ENCODE measurements around the gene POLR2J2.
A peak's percentile ranks its signal among the peaks of the same experiment; 100 is the strongest.
"Not testable (repeated sequence)": the region's sequence is repeated elsewhere in the genome, so short reads cannot be mapped to it uniquely, and the experiment has no call there.

The POLR2J2 gene

DNA sequence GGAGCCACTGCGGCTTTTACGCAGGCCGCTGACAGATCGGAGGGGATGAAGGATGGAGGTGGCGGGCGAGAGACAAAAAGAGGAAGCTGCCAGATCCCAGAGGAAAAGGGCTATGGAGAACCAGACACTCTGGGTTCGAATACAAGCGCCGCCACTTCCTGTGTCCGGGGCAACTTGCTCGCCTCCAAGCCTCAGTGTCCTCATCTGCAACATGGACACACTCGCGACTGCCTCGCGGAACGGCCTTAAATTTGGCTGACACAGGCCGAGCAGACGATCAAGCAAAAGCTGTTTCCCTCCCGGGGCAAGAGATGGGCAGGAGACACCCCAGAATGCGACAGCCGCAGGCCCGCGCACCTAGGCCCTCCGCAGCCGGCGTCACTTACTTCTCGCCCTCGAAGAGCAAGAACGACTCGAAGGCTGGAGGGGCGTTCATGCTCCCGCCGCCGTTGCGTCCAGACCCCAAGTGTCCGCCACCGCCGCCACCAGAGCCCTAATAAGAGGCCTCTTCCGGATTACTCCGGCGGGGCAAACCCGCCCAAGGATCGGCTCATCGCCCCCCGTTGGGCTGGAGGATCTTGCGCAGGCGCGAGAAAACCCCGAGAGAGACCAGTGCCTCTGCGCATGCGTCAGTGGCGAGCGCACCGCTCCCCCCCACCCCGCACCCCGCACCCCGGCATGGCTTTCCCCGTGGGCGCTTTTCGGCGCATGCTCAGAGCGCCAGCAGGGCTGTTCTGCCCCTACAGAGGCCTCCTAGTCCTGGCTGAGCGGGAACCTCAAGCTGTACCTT lies at the start of gene POLR2J2:
POLR2J2 (minus strand) TSS at position 498 of the 790 bp plus-strand sequence; CDS start at position 436, 62 bp downstream.
- DNase-seq, result not testable (repeated sequence)

DNA sequence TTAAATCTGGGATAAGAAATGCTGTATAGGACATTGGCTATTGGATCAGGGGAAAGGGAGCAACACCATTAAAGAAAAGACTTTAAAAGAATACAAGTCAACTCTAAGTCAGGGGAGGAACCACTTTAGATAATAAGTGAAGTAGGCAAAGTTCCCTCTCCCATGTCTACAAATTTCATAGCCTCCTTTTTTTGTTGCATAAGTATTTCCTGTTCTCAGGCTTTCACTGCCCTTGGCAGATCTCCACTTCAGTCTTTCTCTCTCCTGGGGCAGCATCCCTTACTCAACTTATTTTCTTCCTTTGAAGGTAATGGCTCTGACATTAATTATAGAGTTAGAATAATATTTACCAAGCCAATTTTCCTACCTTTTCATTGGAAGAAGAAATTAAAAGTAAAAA lies 47.0 kb upstream of the POLR2J2 start:
- DNase-seq, result not testable (repeated sequence)

DNA sequence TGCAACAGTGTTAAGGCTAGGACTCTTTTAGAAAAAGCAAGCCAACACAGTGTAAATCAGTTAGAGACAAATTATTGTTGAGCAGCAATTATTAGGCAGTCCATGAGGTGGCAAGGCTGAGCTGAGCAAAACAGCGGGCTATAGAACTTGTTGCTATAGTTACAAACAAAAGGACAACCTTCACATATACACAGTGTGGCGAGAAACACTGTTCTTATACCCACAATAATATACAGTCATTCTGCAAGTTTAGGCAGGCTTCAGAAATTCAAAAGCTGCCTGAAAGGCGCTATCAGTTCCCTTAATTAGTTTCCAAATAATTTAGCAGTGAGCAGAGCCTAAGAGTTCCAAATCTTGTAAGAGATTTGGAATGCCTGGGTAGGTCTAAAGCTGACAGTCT lies 44.3 kb upstream of the POLR2J2 start:
- DNase-seq, result not testable (repeated sequence)

DNA sequence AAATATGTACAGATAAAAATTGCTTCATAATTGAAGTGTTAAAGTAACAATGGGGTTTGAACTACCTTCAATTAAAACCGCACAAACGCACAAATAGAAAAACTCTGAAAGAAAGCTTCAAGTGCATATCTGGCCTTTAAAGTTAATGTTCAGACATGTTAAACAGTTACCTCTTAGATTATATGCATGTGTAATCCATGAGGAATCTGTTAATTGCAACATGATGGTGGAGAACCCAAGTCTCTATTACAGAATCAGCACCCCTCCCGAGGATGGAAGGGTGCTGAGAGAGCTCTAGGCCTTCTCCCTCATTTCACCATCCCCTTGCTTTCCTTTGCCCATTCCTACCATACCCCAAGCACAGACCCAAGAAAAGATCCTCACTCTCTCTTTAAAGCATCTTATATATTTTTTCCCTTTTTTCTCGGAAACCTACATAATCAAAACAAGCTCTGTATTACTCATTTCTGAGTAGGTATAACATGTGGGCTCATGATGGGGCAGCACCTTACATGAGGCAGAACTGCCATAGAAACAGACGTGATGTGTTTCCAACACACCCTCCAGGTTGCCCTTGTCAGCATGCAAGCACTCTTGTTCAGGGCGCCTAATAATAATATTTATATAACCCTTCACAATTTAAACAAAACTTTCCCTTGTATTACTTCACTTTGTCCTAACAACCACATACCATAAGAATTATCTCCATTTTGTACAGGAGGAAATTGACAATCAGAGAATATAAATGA lies 43.5 kb upstream of the POLR2J2 start:
- DNase-seq, result not testable (repeated sequence)

DNA sequence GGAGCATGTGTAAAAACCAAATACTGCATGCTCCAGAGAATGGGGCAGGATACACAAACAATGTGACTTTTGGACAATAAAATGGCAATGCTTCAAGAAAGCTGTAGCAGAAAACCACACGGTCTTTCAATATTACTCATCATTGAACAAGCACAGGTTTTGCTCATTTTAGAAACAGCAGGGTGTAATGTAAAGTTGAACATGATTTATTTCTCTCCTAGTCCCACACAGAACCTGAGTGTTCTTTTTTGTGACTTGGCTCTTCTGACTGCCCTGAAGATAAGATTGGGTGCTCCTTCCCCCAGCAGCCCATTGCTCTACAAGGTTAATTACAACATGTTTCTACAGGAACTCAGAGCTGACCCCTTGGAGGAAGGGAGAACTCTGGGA lies 42.2 kb upstream of the POLR2J2 start:
- DNase-seq, result not testable (repeated sequence)

DNA sequence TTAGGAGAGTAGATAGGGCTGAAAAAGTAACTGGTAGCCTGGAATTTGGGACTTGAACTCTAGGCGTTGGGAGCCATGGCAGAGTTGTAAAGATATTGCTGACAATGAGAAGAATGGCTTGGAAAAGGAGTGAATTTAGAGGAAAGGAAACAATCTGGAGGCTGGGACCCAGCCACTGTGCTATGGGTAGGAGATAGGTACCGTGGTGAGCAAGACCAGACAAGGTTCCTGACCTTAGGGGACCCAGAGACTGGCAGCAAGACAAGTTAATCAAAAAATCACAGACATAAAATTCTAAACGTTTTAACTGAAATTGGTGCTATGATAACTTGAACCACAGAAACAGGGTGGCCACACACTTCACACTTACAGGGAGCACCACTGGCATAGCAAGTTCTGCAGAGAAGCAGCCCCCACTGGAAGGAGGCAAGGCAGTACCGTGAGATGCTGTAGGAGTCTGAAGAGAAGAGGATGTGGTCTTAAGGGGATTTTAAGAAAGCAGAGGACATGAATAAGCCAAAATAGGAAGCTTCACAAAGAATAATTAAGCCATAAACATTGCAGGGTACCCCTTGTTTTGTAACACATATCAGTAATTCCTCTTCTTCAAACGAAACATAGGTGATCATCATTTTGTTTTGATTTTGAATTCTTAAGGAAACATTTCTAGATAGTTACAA lies 41.7 kb upstream of the POLR2J2 start:
- DNase-seq, result not testable (repeated sequence)

DNA sequence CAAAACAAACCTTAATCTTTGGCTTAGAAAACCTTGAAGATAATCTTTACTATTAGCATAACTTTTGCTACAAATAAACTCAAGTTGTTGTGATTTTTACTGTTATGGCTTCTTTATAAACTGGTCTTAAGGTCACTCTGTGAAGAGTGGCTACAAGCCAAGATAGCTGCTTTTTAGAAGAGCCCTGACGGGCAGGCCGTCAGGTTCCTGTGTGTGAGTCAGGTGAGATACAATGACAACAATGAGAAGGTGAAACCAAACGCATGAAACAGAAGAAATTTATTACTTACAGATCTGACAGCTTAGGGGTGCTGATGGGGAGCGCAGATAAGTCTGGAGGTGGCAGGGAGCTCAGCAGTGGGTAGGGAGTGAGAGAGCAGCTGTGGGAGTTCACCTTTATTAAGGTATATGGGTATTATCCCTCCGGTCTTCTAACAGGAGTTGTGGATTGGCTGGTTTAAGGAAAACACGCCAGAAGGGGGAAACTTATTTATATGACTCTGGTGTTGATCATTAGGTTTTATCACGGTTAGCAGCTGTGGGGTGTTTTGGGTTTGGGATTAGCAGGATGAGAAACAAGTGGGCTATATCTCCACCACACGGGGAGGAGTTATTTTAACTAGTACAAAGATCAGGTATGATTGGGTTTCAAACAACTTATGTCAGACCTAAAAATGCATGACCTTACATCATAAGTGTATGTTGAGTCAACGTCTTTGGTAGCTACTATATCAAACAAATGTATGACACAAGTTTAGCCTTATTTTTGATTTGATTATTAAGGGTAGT lies 27.7 kb upstream of the POLR2J2 start:
- not testable (repeated sequence) for DNase-seq

DNA sequence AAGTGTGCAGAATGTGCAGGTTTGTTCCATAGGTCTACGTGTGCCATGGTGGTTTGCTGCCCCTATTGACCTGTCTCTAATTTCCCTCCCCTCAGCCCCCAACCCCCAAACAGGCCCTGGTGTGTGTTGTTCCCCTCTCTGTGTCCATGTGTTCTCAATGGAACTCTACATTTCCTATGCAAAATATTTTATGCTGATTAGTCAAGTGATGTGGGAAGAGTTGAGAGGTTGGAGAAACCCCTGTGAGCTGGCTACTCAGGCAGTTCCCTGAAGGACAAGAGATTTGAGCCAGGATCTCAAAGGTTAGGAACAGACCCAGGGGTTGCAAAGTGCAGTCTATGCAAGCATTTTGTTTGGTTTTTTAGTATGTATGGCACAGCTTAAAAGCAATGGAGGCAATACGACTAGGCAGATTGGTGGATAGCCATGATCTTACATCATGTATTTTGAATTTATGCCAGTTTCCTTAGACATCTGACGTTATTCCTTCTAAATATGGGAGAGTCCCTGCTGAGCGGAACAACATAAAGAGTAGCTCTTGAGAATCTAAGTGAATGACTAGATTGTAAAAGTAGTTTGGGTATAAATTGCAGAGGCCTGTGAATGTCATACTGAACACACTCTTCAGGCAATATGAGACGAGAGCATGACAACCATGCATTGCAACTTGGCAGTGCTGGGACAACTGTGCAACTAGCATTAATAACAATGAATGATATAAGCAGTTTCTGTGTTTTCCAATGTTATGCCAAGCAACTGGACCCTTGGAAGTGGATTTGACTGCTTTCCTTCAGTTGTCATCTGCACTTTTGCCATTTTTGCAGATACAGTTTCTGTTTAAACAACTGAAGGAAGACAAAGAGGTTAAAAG lies 26.4 kb upstream of the POLR2J2 start:
- not testable (repeated sequence) for DNase-seq

DNA sequence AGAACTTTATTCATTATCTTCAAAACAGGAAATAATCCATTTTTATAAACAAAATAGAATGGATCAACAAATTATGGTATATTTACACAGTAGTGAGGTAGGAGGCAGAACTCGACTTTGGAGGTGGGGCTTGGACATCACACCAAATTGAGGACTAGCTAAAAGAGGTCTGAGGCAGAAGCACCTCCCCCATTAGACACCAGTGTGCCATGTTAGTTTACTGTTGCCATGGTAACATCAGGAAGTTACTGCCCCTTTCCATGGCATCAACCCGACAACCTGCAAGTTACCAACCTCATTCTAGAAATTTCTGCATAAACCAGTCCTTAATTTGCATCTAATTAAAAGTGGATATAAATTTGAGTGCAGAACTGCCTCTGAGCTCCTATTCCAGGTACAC lies 24.5 kb upstream of the POLR2J2 start:
- DNase-seq, result not testable (repeated sequence)

DNA sequence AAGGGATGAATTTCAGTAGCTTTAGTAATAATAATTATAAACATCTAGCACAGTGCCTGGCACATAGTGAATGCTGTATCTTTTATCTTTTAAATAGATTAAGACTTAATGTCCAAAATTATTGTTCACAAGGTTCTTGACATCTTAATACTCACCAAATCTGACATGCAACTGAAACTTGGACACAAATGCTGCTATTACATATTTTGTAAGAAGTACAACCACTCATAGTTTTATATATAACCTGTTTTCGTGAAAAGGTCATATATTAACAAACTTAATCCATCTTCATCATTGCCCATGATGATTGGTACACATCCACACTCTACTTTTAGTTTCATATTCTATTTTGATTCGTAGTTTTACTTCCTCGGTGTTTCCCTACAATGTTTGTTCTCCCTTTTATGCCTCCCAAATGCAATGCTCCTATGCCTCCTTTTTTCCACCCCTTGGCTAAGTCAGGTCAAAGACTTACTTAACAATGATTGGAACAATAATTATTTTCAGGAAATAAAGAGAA lies 23.6 kb upstream of the POLR2J2 start:
- not testable (repeated sequence) for DNase-seq

DNA sequence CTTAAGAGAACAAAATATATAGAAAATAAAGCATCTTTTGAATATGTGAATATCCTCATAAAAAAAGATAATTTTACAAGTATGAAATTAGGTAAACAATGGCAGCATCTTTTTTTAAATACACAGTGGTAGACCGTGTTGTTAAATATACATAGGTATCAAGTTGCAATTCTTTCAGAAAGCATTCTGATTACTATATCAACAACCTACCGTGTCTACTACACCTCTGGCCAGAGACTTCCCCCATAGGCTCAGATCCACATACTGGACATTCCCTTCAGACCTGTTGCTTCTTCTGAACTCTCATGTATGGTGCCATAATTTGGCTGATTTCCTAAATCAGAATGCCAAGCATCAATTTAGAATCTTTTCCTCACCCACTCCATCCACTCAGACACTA lies 22.5 kb upstream of the POLR2J2 start:
- not testable (repeated sequence) for DNase-seq

DNA sequence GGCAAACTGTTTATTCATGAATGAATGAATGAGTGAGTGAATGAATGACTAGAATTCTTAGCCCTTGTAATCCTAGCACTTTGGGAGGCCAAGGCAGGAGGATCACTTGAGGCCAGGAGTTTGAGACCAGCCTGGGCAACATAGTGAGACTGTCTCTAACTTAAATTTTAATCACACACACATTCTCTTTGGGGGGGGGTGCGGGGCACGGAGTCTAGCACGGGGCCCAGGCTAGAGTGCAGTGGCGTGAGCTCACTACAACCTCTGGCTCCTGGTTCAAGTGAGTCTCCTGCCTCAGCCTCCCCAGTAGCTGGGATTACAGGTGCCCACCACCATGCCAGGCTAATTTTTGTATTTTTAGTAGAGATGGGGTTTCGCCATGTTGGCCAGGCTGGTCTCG lies 19.1 kb upstream of the POLR2J2 start:
- DNase-seq, result not testable (repeated sequence)

DNA sequence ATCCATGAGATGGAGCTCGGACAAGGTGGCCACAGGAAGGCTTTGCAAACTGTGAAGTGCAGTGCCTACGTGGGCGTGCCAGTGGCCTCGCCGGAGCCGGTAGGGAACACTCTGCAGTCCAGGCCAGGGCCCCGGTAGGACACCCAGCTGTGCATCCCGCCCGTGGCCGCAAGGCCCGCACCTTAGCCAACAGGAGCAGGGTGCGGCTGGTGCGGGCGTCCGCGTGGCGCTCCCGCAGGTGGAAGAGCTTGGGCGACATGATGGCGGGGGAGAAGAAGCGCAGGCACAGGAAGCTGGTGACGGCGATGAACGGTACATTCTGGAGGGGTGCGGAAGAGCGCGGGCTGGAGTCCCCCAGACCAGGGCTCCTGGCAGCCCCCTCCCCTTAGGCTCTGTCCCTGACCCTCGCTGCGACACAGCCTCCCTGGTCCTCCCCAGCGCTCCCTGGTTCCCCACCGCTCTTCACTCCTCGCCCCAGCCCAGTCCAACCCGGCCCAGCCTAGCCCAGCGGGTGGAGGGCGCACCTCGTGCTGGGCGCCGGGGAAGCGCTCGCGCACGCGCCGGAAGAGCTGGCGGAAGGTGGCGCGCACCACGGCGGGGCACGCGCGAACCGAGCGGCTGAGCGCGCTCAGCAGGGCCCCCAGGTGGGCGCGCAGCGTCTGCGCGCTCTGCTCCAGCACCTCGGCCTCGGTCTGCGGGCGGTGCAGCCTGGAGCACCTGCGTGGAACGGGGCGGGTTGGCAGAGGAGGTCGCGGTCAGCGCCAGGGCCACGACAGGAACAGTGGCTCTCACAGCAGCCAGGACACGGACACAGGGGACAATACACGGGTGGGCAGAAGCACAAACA lies 18.2 kb upstream of the POLR2J2 start:
- DNase-seq, result not testable (repeated sequence)

DNA sequence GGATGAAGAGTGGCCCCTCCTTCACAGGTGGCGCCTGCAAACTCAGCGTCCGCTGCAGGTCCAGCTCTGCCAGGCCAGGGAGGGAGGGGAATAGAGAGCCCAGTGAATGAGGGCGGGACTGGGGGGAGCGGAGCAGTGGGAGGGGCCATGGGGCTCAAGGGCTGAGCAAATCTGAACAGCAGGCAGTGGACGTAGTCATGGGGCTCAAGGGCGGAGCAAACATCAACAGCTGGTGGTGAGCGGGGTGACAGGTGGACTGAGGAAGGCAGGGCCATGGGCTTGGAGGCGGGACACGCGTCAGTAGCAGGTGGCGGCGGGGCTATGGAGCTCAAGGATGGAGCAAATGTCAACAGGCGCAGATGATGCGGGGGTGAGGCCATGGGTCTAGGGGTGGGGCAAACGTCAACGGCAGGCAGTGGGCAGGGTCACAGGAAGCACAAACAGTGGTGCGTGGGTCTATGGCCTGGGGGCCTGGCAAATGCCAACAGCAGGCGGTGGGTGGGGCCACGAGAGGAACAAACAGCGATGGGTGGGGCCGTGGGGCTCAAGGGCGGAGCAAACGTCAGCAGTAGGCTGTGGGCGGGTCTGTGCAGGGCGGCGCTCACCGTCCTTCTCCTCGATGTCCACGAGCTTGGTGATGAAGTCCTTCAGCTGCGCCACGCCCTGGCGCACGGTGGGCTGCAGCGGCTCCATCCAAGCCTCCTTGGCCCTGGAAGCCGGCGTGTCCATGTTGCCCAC lies 17.0 kb upstream of the POLR2J2 start:
- DNase-seq, result not testable (repeated sequence)

DNA sequence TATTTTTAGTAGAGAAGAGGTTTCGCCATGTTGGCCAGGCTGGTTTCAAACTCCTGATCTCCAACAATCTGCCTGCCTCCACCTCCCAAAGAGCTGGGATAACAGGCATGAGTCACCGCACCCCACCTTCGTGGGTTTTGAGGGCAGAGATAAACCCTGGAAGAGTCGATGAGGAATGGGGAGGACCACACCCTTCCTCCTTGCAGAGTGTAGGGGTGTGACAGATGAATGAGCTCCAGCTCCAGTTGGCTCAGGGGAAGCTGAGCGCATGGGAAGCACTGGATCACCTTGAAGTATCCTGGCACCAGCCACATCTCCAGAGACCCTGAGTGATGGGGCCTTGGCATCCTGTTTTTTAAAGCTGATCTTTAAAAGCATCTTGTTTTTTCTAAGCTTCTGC lies 11.1 kb upstream of the POLR2J2 start:
- not testable (repeated sequence) for DNase-seq

DNA sequence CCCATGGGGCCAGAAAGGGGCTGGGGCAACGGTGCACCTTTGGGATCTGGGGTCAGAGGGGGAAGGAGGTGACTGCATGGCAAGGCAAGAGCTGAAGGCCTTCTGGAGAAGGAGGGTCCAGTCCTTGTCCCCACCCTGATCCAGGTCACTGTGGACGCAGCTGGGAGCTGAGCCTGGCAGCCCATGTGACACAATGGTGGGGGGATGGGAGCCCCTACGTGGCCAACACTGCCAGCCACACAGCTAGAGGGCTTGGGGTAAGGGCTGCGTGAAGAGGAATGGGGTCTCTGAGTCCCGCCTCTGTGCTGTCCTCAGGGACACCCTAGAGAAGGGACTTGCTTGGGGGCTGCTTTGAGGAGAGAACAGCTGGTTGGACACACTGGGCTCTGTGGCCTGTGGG lies 9.3 kb upstream of the POLR2J2 start:
- DNase-seq, result not testable (repeated sequence)

DNA sequence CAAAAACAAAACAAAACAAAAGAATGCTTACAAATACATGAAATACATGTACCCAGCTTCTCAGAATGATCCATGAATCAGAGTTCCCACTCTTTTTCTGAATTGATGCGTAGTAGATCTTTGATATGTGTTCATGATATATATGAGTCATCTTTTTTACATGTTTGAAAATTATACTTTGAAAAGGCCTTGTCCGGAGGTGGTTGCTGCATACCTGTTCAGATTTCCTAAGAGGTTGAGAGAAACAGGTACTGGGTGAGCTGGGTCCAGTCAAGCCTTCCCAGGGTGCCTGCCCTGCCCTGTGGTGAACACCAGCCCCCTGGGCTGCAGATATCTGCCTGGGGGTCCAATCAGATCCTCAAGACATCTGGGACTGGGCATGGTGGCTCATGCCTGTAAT lies 4.1 kb upstream of the POLR2J2 start:
- peak; percentile 11 for DNase-seq

DNA sequence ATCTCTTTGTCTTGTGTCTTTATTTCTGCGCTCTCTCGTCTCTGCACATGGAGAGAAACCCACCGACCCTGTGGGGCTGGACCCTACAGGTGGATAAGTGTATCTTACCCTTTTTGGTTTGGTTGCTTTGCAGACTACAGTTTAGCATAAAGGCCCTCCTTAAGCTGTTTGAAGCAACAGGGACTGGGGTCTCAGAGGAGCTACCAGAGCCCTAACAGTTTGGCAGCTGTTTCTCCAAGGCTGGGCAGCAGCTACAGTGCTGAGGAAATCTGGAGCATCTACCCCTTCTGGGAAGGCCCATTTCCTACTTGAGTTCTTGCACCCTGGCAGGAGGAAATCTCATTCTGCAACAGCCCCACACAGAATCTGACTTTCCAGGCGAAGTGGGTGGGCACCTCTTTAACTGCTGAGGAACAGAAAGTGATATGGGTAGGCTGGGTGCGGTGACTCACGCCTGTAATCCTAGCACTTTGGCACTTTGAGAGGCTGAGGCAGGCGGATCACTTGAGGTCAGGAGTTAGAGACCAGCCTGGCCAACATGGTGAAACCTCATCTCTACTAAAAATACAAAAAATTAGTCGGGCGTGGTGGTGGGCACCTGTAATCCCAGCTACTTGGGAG lies 2.1 kb upstream of the POLR2J2 start:
- DNase-seq, result not testable (repeated sequence)

DNA sequence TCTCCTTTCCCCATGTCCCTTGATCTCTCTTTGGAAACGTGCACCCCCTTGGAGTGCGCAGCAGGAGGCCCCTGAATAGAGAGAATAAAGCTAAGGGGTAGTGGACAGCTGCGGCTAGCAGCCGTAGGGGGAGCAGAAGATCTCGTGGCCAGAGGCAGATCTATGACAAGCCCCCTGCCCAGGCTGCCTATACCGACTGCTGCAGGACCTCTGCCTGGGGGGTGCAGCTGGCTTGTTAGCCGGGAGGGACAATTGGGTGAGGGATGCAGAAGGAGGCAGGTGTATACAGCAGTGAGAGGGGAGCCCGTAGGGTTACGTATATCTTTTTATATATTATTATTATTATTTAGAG lies 469 bp upstream of the POLR2J2 start:
- not testable (repeated sequence) for DNase-seq
